GM06990 (cell line): ENCODE results near the gene CDC25B.

Source experiments
- DNase-seq: peaks from one replicate; pipeline ENCODE4 v3.0.0-alpha.2; 2011; ENCODE audit not compliant: insufficient read length; ENCODE audit errors: extremely low read depth
- H3K27me3 ChIP-seq: replicated peaks from 2 replicates; pipeline ENCODE4 v1.6.0; 2011; ENCODE audit warnings: low read length; ENCODE audit not compliant: control insufficient read depth, insufficient read depth
- H3K36me3 ChIP-seq: 2 replicates; pipeline ENCODE4 v1.5.1; 2011; ENCODE audit warnings: low read length; ENCODE audit not compliant: control insufficient read depth, insufficient read depth
- H3K4me3 ChIP-seq: replicated peaks from 2 replicates; pipeline ENCODE4 v1.5.1; 2011; ENCODE audit warnings: low read depth, mild to moderate bottlenecking, control low read depth, low read length
- TF ChIP-seq, protein P1 (sequence below): IDR thresholded peaks from 2 replicates; pipeline ENCODE4 v1.5.1; 2011; ENCODE audit warnings: low read length, control low read depth, mild to moderate bottlenecking, inconsistent platforms; ENCODE audit not compliant: insufficient read depth, poor library complexity, severe bottlenecking

Gene CDC25B

DNA sequence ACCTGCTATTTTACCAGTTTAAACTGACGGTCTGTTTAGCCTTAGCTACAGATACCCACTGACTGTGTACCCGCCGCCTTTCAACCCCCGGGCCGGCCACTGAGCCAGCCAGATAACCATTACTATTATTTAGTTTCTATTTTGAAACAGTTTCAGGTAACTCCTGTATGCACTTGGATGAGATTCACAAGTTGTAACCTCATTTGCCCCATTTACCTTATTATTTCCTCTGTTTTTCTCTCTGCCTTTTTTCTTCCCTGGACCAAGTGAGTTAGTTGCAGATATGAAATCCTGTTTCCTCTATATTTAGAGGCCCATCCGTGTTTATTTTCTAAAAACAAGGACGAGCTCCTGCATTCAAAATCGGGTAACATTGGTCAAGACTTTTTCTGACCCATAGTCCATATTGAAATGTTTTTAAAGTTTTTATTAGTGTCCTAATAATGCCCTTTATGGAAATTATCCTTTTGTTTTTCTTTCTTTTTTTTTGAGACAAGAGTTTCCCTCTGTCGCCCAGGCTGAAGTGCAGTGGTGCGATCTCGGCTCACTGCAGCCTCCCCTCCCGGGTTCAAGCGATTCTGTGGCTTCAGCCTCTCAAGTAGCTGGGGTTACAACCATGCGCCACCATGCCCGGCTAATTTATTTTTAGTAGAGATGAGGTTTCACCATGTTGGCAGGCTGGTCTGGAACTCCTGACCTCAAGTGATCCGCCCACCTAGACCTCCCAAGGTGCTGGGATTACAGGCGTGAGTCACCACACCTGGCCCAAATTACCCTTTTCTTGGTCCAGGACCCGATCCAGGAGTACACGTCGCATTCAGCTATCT, 25.0 kb downstream of the CDC25B start:
- Histone ChIP-seq H3K27me3 (no peaks in the 10 kb centered on the region), H3K36me3 (peaks cover 11% of the 10 kb centered on the region), H3K4me3 (peak overlapping the region; percentile 86)
- DNase-seq: no peak
- TF ChIP-seq, protein P1, sequence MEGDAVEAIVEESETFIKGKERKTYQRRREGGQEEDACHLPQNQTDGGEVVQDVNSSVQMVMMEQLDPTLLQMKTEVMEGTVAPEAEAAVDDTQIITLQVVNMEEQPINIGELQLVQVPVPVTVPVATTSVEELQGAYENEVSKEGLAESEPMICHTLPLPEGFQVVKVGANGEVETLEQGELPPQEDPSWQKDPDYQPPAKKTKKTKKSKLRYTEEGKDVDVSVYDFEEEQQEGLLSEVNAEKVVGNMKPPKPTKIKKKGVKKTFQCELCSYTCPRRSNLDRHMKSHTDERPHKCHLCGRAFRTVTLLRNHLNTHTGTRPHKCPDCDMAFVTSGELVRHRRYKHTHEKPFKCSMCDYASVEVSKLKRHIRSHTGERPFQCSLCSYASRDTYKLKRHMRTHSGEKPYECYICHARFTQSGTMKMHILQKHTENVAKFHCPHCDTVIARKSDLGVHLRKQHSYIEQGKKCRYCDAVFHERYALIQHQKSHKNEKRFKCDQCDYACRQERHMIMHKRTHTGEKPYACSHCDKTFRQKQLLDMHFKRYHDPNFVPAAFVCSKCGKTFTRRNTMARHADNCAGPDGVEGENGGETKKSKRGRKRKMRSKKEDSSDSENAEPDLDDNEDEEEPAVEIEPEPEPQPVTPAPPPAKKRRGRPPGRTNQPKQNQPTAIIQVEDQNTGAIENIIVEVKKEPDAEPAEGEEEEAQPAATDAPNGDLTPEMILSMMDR: no peak

DNA sequence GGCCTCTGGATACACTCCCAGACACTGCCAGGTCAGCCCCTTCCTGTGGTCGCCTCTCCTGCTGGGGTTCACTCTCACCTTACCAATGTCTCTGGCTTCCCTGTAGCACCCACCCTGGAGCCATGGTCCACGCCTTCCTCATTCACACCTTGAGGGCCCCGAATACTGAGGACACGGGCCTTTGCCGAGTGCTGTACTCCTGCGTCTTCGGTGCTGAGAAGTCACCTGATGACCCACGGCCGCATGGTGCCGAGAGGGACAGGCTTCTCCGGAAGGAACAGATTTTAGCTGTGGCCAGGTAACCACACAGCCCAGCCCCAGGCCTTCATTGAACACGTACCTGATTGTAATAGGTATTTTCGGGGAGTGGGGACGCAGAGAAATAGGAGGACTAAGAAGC, 25.9 kb downstream of the CDC25B start:
- Histone ChIP-seq H3K27me3 (no peaks in the 10 kb centered on the region), H3K4me3 (no peak overlapping the region), H3K36me3 (peaks cover 11% of the 10 kb centered on the region)
- TF ChIP-seq, protein P1: no peak
- DNase-seq: no peak

DNA sequence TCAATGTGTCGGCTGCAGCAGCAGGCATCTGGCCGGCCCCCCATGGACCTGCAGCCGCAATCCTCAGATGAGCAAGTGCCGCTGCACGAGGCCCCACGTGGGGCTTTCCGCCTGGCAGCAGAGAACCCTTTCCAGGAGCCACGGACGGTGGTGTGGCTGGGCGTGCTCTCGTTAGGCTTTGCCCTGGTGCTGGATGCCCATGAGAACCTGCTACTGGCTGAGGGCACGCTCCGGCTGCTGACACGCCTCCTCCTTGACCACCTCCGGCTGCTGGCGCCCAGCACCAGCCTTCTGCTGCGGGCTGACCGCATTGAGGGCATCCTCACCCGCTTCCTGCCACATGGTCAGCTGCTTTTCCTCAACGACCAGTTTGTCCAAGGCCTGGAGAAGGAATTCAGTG, 27.8 kb downstream of the CDC25B start:
- H3K27me3 ChIP-seq: no peaks in the 10 kb centered on the region
- H3K4me3 ChIP-seq: no peak overlapping the region
- H3K36me3 ChIP-seq: peaks cover 13% of the 10 kb centered on the region
- TF ChIP-seq, protein P1: no peak
- no peak for DNase-seq

DNA sequence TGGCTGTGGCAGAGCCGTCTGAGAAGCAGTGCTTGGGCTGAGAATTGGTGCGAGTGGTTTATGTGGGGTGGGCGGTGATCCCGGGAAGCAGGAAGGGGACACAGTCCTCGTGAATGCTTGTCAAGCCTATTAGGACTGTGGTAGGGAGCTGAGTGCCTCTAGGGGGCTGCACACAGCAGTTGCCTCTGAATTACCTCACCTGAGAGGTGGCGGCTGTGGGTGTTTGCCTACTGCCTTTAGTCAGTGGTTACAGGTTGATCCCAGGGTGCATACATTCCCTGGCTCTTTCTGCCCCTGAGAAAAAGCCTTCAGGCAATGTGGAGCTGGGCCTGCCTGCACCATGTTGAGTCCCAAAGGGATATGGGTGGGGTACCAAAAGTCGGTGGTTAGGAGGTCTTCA, 29.4 kb downstream of the CDC25B start:
- no peak for DNase-seq
- TF ChIP-seq, protein P1: peak; percentile 2

DNA sequence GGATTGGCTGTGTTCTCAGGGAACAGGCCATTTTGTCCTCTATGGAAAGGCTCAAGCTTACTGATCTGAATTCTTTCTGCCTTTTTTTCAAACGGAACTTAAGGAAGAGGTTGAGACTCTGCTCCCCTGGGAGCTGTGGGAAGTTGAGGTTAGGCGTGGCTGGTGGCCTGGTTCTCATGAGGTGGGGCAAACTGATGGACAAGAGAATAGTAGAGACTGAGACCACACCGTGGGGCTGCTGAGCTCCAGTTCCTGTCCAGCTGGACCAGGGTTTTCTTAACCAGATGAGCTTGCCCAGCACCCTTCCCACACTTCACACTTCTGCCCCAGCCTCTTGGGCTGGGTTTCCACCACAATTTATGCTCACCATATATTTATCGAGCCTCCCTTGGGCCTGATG, 30.3 kb downstream of the CDC25B start:
- no peak overlapping the region for H3K4me3 ChIP-seq
- DNase-seq: no peak

More for the DNA sequence above, 29.4 kb downstream of the CDC25B start:
- peaks cover 13% of the 10 kb centered on the region for H3K36me3 ChIP-seq
- no peaks in the 10 kb centered on the region for H3K27me3 ChIP-seq
- no peak overlapping the region for H3K4me3 ChIP-seq

More for the DNA sequence above, 30.3 kb downstream of the CDC25B start:
- Histone ChIP-seq H3K36me3 (peaks cover 13% of the 10 kb centered on the region), H3K27me3 (no peaks in the 10 kb centered on the region)
- TF ChIP-seq, protein P1: no peak
